EL (cell line): ENCODE results near the gene CACNA2D2.

Experiments
- DNase-seq: peaks from one replicate; pipeline ENCODE4 v3.0.0-alpha.2; 2016

CACNA2D2 gene

DNA sequence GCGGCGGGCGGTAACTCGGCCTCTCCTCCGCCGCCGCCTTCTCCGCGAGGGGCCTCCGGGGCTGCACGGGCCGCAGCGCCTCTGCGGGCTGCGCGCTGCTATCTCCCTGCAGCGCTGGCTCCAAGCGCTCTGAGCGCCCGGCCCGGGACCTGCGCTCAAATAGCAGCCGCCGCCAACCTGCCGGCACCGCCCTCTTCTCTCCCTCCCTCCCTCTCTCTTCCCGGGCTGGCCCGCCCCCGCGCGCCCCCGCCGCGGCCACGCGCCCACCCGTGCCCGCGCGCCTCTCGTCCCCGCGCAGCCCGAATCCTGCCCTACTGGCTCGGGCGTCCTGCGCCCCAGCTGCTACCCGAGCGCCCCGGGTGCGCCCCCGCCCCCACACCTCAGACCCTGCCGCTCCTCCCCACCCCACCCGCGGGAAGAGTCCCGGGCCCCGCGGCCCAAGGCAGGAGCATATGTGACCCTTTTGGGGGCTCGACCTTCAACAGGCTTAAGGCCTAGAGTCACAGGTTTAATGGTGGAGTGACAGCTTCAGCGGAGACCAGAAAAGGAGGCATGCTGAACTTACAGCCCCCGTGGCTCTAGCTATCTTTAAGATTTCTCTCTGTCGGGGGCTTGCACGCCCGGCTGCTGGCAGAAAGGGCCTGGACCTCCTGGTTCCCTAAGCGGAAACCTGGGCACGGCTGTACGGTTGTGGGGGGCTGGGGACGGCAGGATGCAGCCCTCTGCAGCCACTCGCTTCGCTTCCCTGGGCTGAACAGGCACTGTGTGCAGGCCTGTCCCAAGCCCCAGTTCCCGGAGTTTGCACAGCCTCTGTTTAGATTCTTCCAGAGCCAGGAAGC lies at the start of gene CACNA2D2:
TSS of gene CACNA2D2 (minus strand) at position 131 of the 839 bp plus-strand sequence. CDS start 211 bp downstream, outside the sequence.
- DNase-seq, result peak; percentile 25

DNA sequence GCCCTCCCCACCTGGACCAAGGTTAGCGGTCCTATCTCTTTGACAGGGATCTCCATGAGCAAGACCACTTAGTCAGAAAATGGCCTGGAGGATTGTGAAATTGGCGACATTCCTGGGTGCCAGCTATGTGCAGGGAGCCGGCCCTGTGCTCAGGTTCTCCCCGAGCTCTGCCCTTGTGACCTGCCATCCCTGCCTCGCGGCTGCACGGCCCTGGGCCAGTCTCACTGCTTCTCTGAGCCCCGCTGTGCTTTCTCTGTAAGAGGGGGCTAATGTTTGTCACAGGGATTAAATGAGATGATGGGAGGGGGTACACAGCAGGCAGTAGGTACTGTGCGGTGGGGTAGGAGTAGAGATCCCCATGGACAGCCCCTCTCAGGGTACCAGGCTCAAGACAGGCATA lies 49.2 kb upstream of the CACNA2D2 start:
- DNase-seq, result no peak

DNA sequence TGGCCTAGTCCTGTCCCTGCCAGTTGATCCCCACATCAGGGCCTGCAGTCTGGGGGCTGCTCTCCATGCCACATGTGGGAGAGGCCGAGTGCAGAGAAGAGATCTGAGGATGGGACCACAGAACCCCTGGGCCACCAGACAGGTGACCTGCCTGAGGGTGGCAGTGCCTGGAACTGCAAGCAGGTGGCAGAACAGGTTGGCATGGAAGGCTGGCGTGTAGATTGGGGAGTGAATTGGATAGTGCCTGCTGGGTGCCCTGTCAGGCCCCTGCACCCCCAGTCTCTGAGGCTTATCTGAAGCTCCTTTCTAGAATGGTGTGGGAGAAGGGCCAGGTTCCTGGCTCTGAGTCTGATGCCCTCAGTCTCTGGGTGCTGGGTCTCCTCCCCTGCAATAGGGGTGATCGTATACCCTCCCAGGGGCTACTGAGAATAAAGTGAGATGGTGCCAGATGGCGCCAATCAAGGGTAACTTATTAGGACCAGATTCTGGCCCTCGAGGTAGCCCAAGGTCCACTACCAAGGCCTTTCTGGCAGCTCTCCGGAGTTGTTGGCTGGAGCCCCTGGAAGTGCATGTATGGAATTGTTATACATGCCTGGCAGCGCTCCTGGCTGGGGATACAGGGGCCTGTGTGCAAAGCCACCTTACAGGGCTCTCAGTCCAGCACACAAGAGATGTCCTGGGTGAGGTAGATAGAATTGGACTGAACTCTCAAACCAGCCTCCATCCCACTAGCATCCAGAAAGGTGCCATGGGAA lies 48.4 kb upstream of the CACNA2D2 start:
- no peak for DNase-seq

DNA sequence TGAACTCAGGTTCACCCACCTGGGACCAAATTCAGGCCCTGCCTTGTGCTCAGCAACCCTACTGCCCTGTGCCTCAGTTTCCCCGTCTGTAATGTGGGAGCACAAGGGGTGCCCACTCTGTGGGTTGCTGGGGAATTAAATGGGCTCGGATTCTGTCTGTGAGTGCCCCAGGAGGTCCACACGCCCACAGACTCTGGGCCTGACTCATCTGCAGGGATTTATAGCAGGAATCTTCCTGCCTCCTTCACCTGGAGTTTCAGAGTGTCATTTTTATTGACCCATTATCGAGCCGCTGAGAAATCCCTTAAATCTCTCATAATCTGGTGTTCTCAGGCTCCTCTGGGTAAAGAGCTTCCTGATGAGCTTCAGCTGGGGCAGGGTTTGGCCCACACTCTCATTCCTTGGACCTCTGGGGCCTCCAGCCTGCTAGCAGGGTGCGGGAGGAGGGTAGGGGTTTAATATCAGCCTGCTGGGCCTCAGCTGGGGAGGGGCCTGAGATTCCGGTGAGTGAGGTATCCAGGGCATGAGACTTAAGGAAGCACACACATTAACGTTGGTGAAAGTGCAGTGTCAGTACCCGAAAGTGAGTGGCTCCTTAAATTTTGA lies 47.7 kb upstream of the CACNA2D2 start:
- no peak for DNase-seq

DNA sequence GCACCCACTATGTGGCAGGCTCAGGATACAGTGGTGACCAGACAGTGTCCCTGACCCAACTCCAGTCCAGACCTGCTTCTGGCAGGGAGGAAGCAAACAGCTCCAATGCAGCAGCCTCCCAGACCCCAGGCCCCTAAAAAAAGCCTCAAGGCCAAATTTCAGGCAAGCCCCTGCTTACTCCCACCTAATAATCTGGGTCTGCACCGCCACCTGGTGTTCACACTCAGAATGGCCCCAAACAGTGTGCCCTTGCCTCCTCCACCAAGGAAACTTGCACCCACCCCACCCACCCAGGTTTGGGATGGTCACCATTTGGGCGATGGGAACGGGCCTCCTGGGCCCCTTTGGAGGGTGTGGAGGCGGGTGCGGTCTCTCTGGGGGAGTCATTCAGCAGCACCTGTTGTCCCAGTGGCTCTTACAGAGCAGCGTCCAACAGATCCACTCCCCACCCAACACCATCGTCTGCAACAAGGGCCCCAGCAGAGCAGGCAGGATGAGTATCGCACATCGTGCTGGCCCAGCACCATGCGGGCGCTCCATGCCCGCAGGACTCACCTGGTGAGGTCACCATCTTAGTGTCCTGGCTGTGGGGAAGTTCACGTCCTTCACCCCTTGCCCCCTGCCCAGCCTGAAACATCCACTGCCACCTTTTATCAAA lies 46.8 kb upstream of the CACNA2D2 start:
- peak; percentile 46 for DNase-seq

DNA sequence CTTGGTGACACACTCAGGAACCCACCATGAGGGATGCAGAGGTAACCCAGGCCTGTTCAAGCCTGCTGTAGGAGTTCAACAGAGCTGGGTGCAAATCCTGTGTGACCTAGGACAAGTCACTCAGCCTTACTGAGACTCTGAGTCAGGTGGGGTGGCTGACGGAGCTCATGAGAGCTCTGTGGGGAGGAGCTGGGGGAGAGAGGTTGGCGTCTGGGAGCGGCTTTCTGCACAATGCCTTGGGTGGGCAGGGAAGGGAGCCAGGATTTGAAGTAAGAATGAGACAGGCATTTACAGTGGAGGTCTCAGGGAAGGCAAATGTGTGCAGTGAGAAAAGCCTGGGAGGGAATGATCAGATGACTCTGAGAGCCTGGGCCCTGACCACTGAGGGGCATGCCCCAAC lies 45.8 kb upstream of the CACNA2D2 start:
- no peak for DNase-seq

DNA sequence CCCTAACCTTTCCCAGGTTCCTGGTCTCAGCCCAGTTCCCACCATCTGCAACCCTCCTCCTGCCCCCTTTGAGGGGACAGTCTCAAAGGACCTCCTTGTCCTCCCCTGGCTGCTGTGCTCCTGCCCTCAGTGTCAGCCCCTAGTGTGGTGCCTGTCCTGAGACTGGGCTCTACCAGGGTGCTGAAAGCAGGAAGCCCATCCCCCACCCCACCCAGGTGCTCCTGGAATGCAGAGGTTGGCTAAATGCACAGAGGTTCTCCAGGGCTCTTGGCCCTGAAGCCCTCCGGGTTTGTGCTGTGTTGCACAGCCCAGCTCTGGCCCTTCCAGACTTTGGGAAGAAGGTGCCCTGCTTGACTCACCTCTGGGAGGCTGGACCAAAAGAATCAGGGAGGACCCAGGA lies 42.3 kb upstream of the CACNA2D2 start:
- no peak for DNase-seq

DNA sequence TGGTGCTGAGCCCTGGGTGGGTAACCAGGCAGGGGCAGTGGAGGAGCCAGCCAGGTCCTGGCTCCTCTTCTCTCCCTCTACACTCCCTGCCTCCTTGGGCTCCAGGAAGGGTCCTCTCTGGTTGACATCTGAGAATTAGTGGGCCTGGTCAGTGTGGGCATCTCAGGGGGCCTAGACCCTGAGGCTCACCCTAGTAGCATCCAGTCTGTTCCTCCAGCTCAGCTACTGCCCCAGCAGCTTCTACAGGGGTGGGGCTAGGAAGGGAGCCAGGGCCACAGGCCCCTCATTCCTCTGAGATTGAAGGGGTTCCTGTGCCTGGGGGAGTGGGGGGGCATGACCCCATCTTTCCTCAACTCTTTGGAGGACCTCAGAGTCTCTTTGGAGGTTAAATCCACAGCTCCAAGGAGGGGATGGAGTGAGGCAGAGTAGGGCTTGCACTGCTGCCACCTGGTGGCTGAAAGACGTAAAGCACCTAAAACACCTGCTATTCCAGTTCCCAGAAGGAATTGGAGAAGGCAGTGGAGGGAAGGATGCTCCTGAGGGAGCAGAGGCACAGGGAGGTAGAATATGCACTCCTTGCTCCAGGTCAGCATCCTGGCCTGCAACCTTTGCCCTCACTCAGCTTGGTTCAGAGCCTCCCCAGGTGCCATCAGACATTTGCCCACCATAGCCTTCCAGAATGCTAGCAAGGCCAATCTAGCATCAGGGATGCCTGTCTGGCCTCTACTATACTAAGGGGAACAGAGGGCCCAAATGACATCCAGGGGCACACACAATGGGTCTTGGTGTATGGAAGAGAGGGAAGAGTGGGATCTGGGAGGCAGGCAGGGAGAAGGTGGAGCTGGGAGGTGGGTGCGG lies 39.0 kb upstream of the CACNA2D2 start:
- peak; percentile 60 for DNase-seq

DNA sequence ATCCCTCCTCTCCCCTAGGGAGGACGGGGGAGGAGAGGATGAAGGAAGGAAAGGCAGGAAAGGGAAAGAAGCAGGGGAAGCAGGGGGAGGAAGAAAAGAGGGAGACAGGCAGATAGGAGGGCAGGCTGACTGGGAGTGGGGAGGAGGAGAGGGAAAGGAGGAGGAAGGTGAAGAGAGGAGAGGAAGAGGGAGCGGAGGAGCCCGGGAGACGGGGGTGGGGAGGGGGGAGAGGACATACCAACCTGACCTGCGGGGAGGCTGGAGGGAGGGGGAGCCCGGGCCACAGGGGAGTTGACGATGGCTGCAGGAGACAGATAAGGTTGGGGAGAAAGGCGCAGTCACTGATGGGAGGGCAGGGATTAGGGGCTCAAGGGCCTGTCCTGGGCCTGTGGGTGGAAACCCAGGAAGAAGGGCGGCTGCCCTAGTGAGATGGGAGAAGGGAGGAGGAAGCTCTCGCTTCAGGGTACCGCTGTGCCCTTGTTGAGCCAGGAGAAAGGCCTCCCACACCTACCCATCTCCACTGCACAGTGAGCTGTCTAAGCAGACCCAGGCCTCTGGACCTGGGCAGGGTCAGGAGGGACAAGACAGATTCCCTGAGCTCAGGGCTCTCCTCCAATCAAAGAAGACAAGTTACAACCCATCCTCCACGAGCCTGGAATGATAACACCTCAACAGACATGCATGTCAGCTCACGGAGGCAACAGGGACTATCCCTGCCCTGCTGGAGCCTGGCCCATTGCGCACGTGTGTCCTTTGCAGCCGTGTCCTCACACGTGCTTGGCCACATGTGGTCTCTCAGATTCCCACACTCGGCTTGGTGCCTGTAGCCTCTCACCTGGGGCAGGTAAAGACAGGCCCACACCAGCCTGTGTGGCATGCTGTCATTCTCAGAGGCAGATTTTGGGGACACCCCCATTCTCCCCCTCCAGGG lies 36.2 kb upstream of the CACNA2D2 start:
- no peak for DNase-seq

DNA sequence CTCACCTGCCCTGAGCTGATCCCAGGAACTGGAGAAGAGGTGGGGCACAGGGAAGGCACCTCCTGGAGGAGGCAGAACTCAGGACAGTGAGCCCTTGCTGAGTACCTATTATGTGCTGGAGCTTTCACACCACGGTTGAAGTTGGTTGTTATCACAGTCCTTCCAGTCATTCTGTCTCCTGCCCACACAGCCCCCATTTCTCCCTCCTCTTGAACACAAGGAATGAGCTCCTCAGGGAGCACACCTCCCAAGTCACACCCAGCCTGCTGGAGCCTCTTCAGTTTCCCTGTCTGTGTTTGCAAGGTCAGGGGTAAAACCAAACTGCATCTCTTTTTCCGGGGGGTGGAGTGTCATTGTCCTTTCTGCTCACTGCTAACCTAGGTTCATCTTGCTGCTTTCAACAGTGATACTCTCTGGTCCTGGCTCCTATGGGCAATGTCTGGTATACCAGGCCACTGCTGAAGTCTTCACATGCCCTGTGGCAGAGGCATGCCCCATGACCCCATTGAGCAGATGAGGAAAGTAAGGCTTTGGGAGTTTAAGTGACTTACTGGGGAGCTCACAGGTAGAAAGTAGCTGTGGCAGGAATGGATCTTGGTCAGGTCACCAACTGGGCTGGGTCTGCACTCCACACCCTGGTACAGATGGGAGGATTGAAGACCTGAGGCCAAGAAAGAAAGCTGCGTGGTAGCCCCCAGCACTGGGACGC lies 34.1 kb upstream of the CACNA2D2 start:
- no peak for DNase-seq

DNA sequence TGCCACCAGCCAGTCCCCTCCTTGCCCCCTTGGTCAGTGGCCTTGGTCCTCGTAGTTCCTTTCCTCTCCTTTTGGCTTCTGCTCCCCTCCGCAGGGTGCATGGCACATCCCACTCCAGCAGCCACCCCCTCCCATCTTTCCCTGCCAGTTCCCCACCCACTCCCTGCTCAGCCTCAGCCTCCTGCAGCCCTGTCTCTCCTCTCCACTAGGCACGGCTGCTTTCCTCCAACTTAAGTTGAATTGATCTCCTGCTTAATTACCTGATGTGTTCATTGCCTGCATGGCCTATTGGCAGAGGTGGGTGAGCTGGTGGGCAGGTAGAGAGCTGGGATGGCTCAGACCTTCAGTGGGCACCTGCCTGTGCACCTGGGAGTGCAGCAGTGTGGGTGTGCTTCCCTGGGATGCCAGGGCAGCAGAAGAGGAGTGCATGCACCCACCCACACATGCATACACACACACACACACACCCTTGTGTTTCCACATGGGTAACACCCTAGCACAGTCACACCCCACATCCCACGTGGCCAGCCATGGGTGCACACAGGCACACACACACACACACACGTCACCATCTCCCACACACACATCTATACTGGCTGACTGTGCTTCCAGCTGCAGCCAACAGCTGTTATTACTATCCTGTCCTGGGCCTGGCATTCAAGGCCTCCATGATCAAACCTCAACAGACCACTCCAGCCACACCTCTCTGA lies 33.2 kb upstream of the CACNA2D2 start:
- DNase-seq, result no peak

DNA sequence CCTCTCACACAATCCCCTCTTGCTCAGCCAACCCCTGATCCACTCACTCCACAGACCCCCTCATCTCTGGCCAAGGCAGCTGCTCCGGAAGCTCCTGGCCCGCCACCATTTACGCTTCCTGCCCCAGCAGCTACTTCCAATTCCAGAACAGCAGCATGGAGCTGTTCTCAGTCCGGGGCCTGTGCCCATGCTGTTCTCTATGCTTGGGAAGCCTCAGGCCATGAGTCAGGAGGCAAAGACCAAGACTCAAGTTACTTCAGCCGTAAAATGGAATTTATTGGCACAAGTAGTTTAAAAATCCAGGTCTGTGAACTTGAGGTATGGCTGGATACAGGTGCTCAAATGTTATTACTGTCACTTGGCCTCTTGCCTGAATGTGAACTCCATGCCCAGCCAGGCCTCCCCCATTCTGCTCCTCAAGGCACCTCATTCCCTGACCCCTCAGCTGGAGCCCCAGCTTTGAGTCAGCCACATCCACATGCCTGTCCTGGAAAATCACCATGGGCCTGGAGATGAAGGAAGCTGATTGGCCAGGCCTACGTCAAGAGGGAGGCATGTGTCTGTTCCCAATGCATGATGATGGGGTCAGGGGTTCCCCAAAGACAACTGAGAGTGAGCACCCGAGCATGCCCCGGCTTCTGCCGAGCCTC lies 31.4 kb upstream of the CACNA2D2 start:
- DNase-seq, result peak; percentile 54

DNA sequence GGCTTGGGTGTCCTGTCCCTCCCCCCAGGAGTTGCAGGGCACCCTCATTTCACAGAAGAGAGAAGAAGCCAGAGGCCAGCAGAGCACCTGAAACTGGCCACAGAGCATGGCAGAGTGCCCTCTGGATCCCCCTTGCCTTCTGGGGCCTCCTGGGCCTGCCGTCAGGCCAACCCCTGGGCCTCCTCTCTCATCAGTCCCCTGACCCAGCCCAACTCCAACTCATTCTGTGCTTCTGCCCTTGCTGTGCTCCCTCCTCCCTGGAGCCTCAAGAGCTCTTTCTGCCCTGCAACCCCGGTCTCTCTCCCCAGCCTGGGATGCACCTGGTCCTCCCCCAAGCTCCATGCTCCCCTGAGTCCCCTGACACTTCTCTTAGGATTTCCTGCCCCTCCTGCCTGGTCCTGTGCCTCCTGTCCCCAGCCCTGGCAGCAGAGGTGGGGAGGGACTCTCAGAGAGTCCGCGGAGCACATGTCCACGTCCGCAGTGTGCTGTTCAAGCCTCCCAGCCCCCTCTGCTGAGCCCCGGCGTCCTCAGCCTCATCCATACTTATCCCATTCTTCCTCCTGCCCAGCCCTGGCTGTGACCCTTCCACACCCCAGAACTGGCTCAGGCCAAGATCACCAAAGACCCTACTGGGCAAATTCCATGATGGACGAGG lies 30.5 kb upstream of the CACNA2D2 start:
- no peak for DNase-seq

DNA sequence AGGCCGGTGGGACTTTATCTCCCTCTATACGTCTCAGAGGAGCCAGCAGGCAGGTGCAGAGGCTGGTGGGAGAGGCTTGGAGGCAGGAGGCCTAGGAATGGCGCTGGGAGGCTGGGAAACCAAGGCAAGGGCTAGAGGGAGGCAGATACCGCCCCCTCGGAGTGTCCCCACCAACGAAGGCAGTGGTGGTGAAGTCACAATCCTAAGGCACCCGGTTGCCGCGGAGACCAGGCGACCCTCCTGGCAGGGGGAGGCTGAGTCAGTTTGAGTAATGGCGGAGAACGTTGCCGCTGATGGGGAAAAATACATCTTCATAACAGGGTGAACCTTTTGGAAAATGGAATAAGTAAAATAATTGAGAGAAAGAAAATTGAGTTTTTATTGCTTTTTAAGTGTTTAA lies 29.9 kb upstream of the CACNA2D2 start:
- no peak for DNase-seq

DNA sequence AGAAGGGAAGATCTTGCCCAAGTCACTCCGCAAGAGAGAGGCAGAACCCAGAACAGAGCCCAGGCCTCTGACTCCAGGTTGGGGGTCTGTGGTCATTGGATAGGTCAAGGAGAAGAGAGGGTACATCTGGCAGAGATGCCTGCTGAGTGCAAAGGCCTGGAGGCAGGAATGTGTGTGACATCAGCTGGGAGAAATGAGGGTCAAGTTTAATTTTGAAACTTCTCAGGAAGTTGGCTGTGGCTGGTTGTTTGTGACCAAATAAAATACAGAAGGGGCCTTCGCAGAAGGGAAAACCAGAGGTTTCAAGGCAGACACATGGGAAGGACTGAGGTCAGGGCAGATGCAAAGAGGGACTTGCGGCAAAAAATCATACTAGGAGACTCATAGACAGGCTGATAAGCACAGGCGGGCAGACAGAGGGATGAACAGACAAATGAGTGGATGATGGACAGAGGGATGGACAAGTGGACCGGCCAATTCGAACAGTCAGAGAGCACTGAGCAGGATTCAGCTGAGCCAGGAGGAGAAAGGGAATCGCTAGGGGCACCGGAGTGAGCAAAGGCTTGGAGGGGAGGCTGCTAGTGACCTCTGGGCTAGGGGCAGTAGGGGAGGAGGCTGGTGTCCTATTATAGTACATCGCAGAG lies 28.8 kb upstream of the CACNA2D2 start:
- peak; percentile 74 for DNase-seq

DNA sequence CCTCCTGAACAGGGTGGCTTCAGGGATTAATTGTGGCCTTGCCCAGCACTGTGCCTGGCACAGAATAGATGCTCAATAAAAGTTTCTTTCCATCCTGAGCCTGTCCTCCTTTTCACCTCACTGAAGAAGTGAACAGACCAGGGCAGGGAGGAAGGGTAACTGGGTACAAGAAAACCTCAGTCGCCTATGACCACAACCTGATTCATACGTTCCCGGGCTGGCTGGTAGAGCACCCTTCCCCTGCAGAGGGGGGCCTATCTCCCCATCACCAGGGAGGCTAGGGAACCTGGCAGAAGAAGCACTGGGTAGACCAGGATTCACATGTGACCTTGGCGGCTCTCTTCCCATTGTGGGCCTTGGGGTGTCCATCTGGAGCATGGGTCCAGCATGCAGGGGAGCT lies 27.8 kb upstream of the CACNA2D2 start:
- DNase-seq, result no peak

DNA sequence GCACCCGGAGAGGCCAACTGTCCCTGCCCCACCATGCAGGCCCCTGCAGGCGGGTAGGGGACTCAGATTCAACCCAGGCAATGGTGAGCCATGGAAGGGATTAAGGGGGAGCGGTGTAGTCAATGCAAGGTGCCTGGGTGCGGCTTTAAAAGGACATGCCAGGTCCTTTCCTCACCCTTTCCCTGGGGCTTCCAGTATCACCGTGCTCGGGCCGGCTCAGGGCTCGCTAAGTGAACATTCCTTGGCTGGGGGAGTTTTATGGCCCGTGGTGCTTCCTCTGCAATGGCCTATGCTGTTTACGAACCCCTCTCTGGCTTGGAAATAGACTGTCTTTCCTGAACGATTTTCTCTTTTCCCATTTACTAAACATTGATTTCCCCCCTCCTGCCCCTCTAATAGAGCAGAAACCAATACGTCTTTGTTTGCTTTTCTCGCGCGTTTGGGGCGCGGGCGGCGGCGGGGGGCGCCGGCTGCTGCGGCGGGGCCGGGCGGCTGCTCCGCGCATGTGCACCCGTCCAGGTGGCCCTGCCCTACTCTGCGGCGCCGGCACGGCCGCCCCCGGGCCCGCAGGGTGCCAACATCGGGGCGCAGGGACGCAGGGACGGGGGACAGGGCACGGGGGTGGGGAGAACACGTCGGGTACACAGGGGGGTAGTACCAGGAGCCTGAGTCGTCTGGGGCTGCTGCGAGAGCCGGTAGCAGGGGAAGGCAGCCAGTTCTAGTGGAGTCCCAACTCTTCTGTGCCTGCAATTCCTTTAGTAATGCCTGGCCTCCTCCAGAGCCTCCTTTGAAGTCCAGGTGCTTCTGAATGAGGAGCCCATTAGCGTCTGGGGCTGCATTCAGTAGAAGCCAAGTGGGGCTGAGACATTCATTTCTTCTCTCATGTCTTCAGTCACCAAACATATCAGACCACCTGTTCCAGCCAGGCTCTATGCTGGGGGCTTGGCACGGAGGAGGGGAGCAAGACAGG lies 26.9 kb upstream of the CACNA2D2 start:
- no peak for DNase-seq
